GM19238 (cell line): ENCODE measurements around the gene LRRN2.

Experiments
- DNase-seq: peaks from one replicate; pipeline ENCODE4 v3.0.0; 2011; ENCODE audit warnings: low spot score; ENCODE audit not compliant: insufficient read length

LRRN2 gene

GRCh38 chr1:204602871-204603542 lies 82.5 kb downstream of the LRRN2 start:
- no peak for DNase-seq

GRCh38 chr1:204602111-204602579 lies 83.4 kb downstream of the LRRN2 start:
- DNase-seq: no peak

DNA sequence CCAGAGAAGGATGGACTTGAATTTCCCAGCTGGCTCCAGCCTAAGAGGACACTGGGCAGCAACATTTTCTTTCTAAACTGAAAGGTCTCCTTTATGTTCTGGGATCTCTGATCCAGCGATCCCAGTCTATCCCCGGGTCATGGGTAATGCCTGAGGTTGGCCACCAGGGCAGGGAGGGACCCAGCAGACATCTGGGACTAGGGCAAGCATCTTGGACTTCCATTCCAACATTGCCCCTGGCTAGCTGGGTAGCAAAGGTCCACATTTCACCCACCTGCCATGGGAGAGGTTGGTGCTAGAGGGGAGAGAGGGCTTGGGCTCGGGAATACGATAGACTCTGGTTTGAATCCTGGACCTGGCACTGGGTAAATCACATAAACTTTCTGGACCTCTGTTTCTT lies 84.6 kb downstream of the LRRN2 start:
- no peak for DNase-seq

DNA sequence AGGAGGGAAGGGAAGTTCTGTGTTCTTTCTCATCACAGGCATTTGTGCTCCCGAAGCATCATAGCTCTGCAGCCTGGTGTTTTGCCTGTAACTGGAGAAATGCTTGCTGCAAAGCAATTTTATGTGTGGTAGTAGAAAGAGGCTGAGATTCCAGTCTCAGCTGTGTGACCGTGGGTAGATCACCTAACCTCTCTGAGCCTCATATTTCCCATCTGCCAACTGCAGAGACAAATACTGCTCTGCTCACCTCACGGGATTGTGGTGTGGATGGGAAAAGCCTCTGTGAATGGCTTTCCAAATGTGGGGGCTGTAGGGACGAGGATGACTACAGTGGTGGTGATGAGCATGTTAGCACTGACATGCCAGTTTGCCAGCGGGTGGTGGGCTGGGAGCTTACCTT lies 85.3 kb downstream of the LRRN2 start:
- no peak for DNase-seq

- no peak for DNase-seq
These were observed 85.9 kb downstream of the LRRN2 start for GRCh38 chr1:204599596-204599995.

- no peak for DNase-seq
These were observed 86.4 kb downstream of the LRRN2 start for GRCh38 chr1:204599098-204599497.

DNA sequence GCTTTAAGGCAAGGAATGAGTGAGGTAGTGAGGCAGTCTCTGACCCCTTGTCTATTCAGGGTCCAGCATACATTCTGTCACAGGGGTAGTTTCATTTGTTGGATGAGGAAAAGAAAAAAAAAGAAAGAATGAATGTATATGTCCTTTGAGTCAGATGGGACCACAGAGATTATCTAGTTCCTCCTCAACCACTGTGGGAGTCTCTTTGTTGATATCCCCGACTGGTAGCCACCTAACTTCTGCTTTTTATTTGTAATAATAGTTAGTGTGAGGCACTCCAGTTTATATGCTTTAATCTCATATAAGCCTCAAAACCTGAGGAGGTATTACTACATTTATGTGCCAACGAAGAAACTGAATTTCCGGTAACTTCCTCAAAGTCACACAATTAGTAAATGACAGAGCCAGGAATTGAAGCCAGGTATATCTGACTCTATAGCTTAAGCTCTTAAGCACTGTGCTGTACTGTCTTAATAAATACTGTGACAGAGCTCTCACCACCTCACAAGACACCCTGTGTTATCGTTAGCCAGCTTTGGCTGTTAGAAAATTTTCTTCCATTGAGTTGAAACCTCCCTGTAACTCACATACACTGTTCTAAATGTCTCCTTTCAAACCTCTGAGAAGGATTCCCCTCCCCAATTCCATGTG lies 87.1 kb downstream of the LRRN2 start:
- DNase-seq: no peak

DNA sequence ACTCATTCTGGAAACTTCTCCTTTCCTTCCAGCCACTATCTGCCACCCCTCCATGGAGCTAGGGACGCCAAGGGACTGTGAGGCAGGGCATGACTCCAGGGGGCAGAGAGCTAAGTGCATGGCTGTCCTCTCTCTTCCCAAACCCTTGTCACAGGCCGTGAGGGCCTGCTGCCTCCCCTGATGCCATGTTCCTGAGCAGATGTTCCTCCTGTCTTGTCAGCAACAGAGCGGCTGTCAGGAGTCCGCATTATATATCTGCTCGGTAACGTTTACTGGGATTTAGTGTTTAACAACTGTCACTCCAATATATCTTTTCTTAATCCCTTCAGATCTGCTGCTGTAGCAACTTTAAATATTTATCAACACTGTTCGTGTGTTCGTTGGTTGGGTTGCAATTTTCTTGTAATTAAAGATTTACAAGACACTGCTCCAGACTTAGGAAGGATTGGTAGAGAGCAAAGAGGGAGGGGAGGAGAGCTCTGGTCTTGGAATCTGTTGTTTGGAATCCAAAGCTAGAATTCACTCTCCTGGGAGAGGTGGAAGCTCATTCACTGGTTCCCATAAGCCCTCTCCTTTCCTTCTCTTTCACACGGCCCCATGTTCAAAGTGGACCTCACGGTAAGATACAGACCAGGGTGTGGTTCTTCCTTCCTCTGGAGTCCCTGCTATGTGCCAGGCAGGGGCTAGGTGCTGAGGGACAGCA lies 93.1 kb downstream of the LRRN2 start:
- no peak for DNase-seq

DNA sequence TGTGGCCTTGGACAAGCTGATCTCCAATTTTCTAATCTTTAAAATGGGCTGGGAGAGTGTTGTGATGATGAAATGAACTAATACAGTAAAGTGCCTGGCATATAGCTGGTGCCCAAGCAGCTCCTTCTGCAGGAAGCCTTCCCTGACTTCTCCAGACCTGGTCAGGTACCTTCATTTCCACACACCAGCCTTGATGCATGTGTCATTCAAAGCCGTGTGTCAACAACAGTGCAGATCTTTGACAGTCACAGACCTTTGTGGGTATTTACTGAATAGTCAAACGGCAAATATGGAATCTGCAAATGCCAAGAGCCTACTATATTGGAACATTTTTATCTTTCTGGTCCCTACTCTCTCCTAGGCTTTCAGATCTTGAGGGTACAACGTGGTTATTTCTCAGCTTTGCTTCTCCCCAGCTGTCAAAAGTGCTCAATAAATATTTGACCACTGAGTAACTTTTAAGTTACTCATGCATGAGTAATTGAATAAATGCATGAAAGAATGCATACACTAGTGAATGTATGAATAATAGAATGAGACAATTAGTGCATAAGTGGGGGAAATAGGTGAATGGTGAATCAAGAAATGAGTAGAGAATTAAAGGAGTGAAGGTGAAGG lies 94.0 kb downstream of the LRRN2 start:
- DNase-seq: no peak

- DNase-seq: no peak
These were observed 96.0 kb downstream of the LRRN2 start for GRCh38 chr1:204589409-204590038.

- no peak for DNase-seq
These were observed 96.7 kb downstream of the LRRN2 start for GRCh38 chr1:204588826-204589225.

DNA sequence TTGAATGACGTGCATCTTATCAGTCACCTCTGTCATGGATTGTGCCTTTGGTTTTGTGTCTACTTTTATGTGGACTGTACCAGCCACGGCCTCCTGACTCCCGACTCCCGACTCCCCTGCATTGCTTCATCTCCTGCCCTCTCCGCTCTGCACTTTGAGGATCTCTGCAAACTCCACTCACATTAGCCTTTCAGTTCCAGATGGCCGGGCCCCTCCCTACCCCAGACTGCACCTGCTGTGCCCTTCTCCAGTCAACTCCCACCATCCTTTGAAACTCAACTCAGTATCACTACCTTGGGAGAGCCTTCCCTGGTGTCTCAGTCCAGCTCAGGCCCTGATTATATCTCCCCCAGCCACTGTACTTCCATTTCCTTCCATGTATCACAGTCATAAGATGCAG lies 97.9 kb downstream of the LRRN2 start:
- DNase-seq: no peak

DNA sequence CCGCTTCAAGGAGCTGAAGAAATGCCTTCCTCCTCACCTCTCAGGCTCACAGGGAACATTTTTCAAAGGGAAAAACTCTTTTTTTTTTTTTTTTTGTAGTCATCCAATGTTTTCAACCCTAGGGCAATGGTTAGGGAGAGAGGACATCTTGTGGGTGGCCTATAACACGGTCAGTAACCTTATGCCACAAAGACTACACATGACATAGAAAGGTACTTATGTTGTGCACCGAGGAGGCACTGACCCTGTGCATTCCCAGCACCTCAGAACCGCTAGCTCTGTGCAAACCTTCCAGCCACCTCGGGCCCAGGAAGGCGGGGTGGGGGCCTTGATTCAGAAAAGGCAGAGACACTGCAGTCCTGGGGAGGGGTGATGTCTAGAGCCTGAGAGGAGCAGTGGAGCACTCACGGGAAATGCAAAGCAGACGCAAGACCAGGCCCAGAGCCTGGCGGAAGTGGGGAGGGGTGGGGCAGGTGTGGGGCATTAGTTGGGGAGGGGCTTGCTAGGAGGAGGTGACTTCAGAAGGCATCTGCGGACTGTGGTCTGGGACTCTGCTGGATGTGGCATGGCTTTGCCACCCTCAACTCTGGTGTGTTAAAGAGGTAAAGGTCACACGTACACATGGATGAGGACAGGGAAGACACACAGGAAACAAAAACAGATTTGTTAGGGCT lies 100.7 kb downstream of the LRRN2 start:
- no peak for DNase-seq

GRCh38 chr1:204583909-204584632 lies 101.5 kb downstream of the LRRN2 start:
- DNase-seq: no peak

- DNase-seq: no peak
These were observed 103.8 kb downstream of the LRRN2 start for GRCh38 chr1:204581759-204582158.

GRCh38 chr1:204580862-204581261 lies 104.7 kb downstream of the LRRN2 start:
- DNase-seq: no peak

DNA sequence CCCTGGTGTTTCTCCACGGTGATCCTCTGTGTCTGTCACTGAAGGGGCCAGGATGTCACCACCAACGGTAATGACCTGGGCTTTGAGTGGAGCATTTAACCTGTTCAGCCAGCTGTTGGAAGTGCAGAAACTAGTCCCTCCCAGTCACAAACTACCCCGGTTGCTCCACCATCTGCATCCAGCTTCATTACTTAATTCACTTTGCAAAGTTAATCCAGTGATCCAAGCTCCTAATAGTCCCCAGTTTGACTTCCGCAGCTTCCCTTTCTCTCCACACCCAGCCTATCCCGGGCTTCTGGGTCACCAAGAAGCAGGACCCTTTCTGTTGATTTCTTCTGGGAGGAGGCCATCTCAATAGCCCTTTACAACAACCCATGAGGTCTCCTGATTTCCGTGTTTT lies 105.9 kb downstream of the LRRN2 start:
- no peak for DNase-seq

DNA sequence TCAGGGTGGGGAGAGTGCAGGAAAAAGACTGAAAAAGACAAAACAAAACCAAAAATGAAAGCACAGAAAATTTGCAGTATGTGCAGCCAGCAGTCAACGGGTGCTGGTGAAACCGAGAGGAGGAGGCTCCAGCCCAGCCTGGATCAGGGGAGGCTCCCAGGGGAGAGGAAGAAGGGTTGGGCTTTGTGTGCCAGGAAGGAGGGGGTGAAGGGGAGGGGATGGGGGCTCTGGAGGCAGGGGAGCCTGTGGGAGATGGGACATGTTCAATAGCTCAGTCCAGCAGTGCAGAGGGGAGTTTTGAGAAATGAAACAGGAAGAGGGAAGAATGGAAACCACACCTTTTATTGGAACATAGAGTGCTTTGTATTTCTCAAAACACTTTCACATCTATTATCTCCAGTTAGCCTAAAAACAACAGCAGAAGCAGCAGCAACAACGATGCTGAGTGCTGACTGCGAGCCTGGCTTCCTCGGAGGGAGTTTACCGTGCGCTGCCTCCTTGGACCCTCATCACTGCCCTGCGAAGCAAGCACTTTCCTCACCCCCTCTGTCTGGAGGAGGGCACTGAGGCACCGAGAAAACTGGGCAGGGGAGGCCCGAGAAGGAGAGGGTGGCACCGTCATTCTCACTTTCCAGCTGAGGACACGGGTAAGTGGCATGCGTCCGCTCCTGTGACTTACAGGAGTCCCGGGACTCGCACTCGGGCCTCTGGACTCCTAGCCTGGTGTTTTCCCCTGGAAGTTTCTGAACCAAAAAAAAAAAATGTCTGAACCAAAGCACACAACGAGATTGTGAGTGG lies 106.5 kb downstream of the LRRN2 start:
- DNase-seq: peak; percentile 83

GRCh38 chr1:204577794-204578478 lies 107.6 kb downstream of the LRRN2 start:
- DNase-seq: no peak
